ENCODE measurements around the gene SERPINB6. TPM values are rescaled to one million over a fixed set of nuclear protein-coding genes. Genes with fewer than 3 reads are reported as not detected.

Gene SERPINB6
- polyA plus RNA-seq, 3 donors = 117 to 208 (median 200) TPM

GRCh38 chr6:2961506-2961905, 9.9 kb downstream of the SERPINB6 start:
- peaks cover 25 to 33% of the 10 kb centered on the region in 2 donors for H3K4me1 ChIP-seq (ENCODE audit: control insufficient read depth in 1 of 2, insufficient read depth in 2 of 2, low read length in 2 of 2)
- no peak overlapping the region for H3K4me3 Mint-ChIP-seq

GRCh38 chr6:2960935-2961334, 10.4 kb downstream of the SERPINB6 start:
- TF ChIP-seq, protein P1, sequence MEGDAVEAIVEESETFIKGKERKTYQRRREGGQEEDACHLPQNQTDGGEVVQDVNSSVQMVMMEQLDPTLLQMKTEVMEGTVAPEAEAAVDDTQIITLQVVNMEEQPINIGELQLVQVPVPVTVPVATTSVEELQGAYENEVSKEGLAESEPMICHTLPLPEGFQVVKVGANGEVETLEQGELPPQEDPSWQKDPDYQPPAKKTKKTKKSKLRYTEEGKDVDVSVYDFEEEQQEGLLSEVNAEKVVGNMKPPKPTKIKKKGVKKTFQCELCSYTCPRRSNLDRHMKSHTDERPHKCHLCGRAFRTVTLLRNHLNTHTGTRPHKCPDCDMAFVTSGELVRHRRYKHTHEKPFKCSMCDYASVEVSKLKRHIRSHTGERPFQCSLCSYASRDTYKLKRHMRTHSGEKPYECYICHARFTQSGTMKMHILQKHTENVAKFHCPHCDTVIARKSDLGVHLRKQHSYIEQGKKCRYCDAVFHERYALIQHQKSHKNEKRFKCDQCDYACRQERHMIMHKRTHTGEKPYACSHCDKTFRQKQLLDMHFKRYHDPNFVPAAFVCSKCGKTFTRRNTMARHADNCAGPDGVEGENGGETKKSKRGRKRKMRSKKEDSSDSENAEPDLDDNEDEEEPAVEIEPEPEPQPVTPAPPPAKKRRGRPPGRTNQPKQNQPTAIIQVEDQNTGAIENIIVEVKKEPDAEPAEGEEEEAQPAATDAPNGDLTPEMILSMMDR (IDR thresholded peaks at IDR 0.05) = no peak
- H3K79me2 ChIP-seq (ENCODE audit: insufficient read depth, low read length) = peaks cover 57% of the 10 kb centered on the region
- Mint-ChIP-seq H3K36me3 (peaks cover 24 to 37% of the 10 kb centered on the region in 2 donors), H3K27ac (no peak overlapping the region), H3K4me3 (no peak overlapping the region), H3K4me1 (peaks cover 35% of the 10 kb centered on the region), H3K9me3 (no peaks in the 10 kb centered on the region), H3K27me3 (ENCODE audit: low read depth in 3 of 3) (no peaks in the 10 kb centered on the region)
- DNase-seq = no peak
- H2AFZ ChIP-seq (ENCODE audit: insufficient read depth, low read depth, low read length, poor library complexity, severe bottlenecking) = no peak overlapping the region
- H3K27ac ChIP-seq (ENCODE audit: low read depth in 1 of 2, low read length in 2 of 2) = no peak overlapping the region
- WGBS (ENCODE audit: insufficient coverage) = 100% methylated on average over 1 of the region's 4 CpGs
- peaks cover 25 to 33% of the 10 kb centered on the region in 2 donors for H3K4me1 ChIP-seq (ENCODE audit: control insufficient read depth in 1 of 2, insufficient read depth in 2 of 2, low read length in 2 of 2)
- H3K4me2 ChIP-seq (replicated peaks; ENCODE audit: extremely low read depth, low read length, poor library complexity, severe bottlenecking) = no peak overlapping the region
- H3K4me3 ChIP-seq (replicated peaks in 1 of 3; ENCODE audit: low read depth in 2 of 3, low read length in 3 of 3) = no peak overlapping the region
- peaks cover 13 to 26% of the 10 kb centered on the region in 2 donors for H3K36me3 ChIP-seq (replicated peaks in 1 of 2; ENCODE audit: control insufficient read depth in 1 of 2, insufficient read depth in 2 of 2, low read length in 2 of 2)
- no peaks in the 10 kb centered on the region for H3K27me3 ChIP-seq (ENCODE audit: control insufficient read depth in 2 of 2, insufficient read depth in 2 of 2, low read length in 2 of 2)
- H3K9me3 ChIP-seq (replicated peaks in 1 of 2; ENCODE audit: control insufficient read depth in 1 of 2, insufficient read depth in 1 of 2, low read length in 2 of 2) = no peaks in the 10 kb centered on the region
- no peak overlapping the region for H3K9ac ChIP-seq (ENCODE audit: insufficient read depth, low read length, poor library complexity, severe bottlenecking)
- intact Hi-C loops (cut with micrococcal nuclease) = no loop called here
- H4K20me1 ChIP-seq (ENCODE audit: insufficient read depth, low read length) = peaks cover 9% of the 10 kb centered on the region

More at GRCh38 chr6:2961506-2961905, 9.9 kb downstream of the SERPINB6 start:
- no peaks in the 10 kb centered on the region for H3K9me3 ChIP-seq (replicated peaks in 1 of 2; ENCODE audit: control insufficient read depth in 1 of 2, insufficient read depth in 1 of 2, low read length in 2 of 2)
- peak in 1 of 3 donors; percentile 17 for DNase-seq
- H3K4me2 ChIP-seq (replicated peaks; ENCODE audit: extremely low read depth, low read length, poor library complexity, severe bottlenecking) = no peak overlapping the region
- H3K4me3 ChIP-seq (replicated peaks in 1 of 3; ENCODE audit: low read depth in 2 of 3, low read length in 3 of 3) = no peak overlapping the region
- no peak overlapping the region for H2AFZ ChIP-seq (ENCODE audit: insufficient read depth, low read depth, low read length, poor library complexity, severe bottlenecking)
- H4K20me1 ChIP-seq (ENCODE audit: insufficient read depth, low read length) = peaks cover 9% of the 10 kb centered on the region
- Mint-ChIP-seq H3K36me3 (peaks cover 26 to 37% of the 10 kb centered on the region in 2 donors), H3K4me1 (peaks cover 35% of the 10 kb centered on the region), H3K27ac (peak overlapping the region in 1 of 7 donors; percentile 8), H3K9me3 (no peaks in the 10 kb centered on the region), H3K27me3 (ENCODE audit: low read depth in 3 of 3) (no peaks in the 10 kb centered on the region)
- no peak overlapping the region for H3K9ac ChIP-seq (ENCODE audit: insufficient read depth, low read length, poor library complexity, severe bottlenecking)
- H3K27ac ChIP-seq (ENCODE audit: low read depth in 1 of 2, low read length in 2 of 2) = no peak overlapping the region
- TF ChIP-seq, protein P1 (IDR thresholded peaks at IDR 0.05) = no peak
- H3K79me2 ChIP-seq (ENCODE audit: insufficient read depth, low read length) = peaks cover 63% of the 10 kb centered on the region
- peaks cover 14 to 26% of the 10 kb centered on the region in 2 donors for H3K36me3 ChIP-seq (replicated peaks in 1 of 2; ENCODE audit: control insufficient read depth in 1 of 2, insufficient read depth in 2 of 2, low read length in 2 of 2)
- no peaks in the 10 kb centered on the region for H3K27me3 ChIP-seq (ENCODE audit: control insufficient read depth in 2 of 2, insufficient read depth in 2 of 2, low read length in 2 of 2)
- intact Hi-C loops (cut with micrococcal nuclease) = no loop called here
- 89% methylated on average over 7 of the region's 7 CpGs for WGBS (ENCODE audit: insufficient coverage)

Data from CD14-positive monocyte (primary cell).